SK-N-SH (cell line): ENCODE measurements around the gene MEIS2. TPM values are rescaled to one million over a fixed set of nuclear protein-coding genes. Genes with fewer than 3 reads are reported as not detected.

Experiments
- CTCF ChIA-PET: fragments of 300-600, 350-600 bp; formaldehyde crosslinking; extraction: SDS; loops from one replicate; lab custom pipeline; 2021; lab: Yijun Ruan, JAX
- POLR2A ChIA-PET: fragments of 350-600 bp; sonication (Branson Sonifier 250); formaldehyde crosslinking; extraction: SDS; loops from one replicate; lab custom pipeline; 2020; ENCODE audit warnings: antibody characterized with exemption, inconsistent platforms; lab: Yijun Ruan, JAX
- DNase-seq: peaks from one replicate; pipeline ENCODE4 v3.0.0; 2012
- H2AFZ ChIP-seq: fragments of 200-600 bp; sonication (generic); 2 replicates; pipeline ENCODE4 v1.8.1; 2016; ENCODE audit warnings: antibody characterized with exemption, mild to moderate bottlenecking, low read depth
- H3F3A ChIP-seq: fragments of 200-600 bp; sonication (generic); replicated peaks from 2 replicates; pipeline ENCODE3; 2016; ENCODE audit warnings: antibody characterized with exemption, mild to moderate bottlenecking; ENCODE audit not compliant: insufficient read depth
- H3K27ac ChIP-seq, 2 experiments: fragments of 200-500 bp in 1 of 2; fragments of 200-600 bp in 1 of 2; sonication (Bioruptor generic) in 1 of 2; sonication (generic), shearing (Covaris generic) in 1 of 2; 2 replicates each; pipeline versions ENCODE4 v1.5.1 to v1.6.1; 2014 to 2016; ENCODE audit warnings: low read depth in 2 of 2, inconsistent platforms in 1 of 2, low read length in 1 of 2, mild to moderate bottlenecking in 1 of 2, mixed read lengths in 1 of 2
- H3K27me3 ChIP-seq: fragments of 200-600 bp; sonication (generic), shearing (Covaris generic); 2 replicates; pipeline ENCODE4 v1.6.1; 2016; ENCODE audit warnings: mixed run types; ENCODE audit not compliant: insufficient read depth
- H3K36me3 ChIP-seq, 2 experiments: fragments of 200-500 bp in 1 of 2; fragments of 200-600 bp in 1 of 2; sonication (Bioruptor generic) in 1 of 2; sonication (generic) in 1 of 2; replicated peaks in 1 of 2; 2 replicates each; pipeline versions ENCODE3 to v1.5.1; 2014 to 2016; ENCODE audit warnings: low read length in 1 of 2, mild to moderate bottlenecking in 1 of 2; ENCODE audit not compliant: insufficient read depth in 2 of 2, control insufficient read depth in 1 of 2
- H3K4me1 ChIP-seq, 2 experiments: fragments of 200-500 bp in 1 of 2; fragments of 200-600 bp in 1 of 2; sonication (Bioruptor generic) in 1 of 2; sonication (generic), shearing (Covaris generic) in 1 of 2; 2 replicates each; pipeline versions ENCODE4 v1.5.1 to v1.6.1; 2014 to 2016; ENCODE audit warnings: low read depth in 1 of 2, low read length in 1 of 2, mixed run types in 1 of 2; ENCODE audit not compliant: insufficient read depth in 2 of 2, control insufficient read depth in 1 of 2
- H3K4me2 ChIP-seq: fragments of 200-600 bp; sonication (generic), shearing (Covaris generic); 2 replicates; pipeline ENCODE4 v1.6.1; 2017; ENCODE audit warnings: mixed run types
- H3K4me3 ChIP-seq, 2 experiments: fragments of 200-500 bp in 1 of 2; fragments of 200-600 bp in 1 of 2; sonication (Bioruptor generic) in 1 of 2; sonication (generic), shearing (Covaris generic) in 1 of 2; 2 replicates each; pipeline versions ENCODE4 v1.5.1 to v1.8.1; 2014 to 2016; ENCODE audit warnings: low read depth in 2 of 2, inconsistent platforms in 1 of 2, low read length in 1 of 2, mild to moderate bottlenecking in 1 of 2, mixed read lengths in 1 of 2, moderate library complexity in 1 of 2
- H3K79me2 ChIP-seq: fragments of 200-600 bp; sonication (generic); 2 replicates; pipeline ENCODE4 v1.8.1; 2017; ENCODE audit warnings: mild to moderate bottlenecking; ENCODE audit not compliant: insufficient read depth
- H3K9ac ChIP-seq: fragments of 200-600 bp; sonication (generic); 2 replicates; pipeline ENCODE4 v1.6.1; 2017; ENCODE audit warnings: mixed run types
- H3K9me2 ChIP-seq: fragments of 200-600 bp; sonication (generic); 2 replicates; pipeline ENCODE4 v1.6.1; 2017; ENCODE audit warnings: mixed run types
- H3K9me3 ChIP-seq: fragments of 200-600 bp; sonication (generic); 2 replicates; pipeline ENCODE4 v1.6.1; 2017; ENCODE audit warnings: mixed run types, mild to moderate bottlenecking, moderate library complexity
- H4K20me1 ChIP-seq: fragments of 200-600 bp; sonication (generic); 2 replicates; pipeline ENCODE4 v1.6.1; 2017; ENCODE audit warnings: mild to moderate bottlenecking, mixed run types; ENCODE audit not compliant: insufficient read depth
- FOXM1 ChIP-seq: IDR thresholded peaks from 2 replicates; pipeline ENCODE4 v1.4.0; 2012; ENCODE audit warnings: low read depth, mild to moderate bottlenecking
- GATA2 ChIP-seq: sonication (generic); formaldehyde crosslinking; IDR thresholded peaks from 2 replicates; pipeline ENCODE4 v1.5.0; 2020; ENCODE audit warnings: mild to moderate bottlenecking, missing genetic modification reagents
- JUND ChIP-seq: IDR thresholded peaks from 2 replicates; pipeline ENCODE4 v1.4.0; 2012
- MEF2A ChIP-seq: IDR thresholded peaks from 2 replicates; pipeline ENCODE4 v1.4.0; 2012; ENCODE audit warnings: low read depth, borderline replicate concordance
- NRF1 ChIP-seq: IDR thresholded peaks from 2 replicates; pipeline ENCODE4 v1.6.1; 2012; ENCODE audit warnings: low read depth, mild to moderate bottlenecking, low read length
- RCOR1 ChIP-seq: fragments of 150-350 bp; IDR thresholded peaks from 2 replicates; pipeline ENCODE4 v1.6.1; 2017; ENCODE audit warnings: antibody characterized with exemption, low read length
- RFX5 ChIP-seq: IDR thresholded peaks from 2 replicates; pipeline ENCODE4 v1.6.1; 2012; ENCODE audit warnings: mild to moderate bottlenecking, improper control_type of control experiment, low read length
- RXRA ChIP-seq: IDR thresholded peaks from 2 replicates; pipeline ENCODE4 v1.4.0; 2012; ENCODE audit warnings: low read depth, mild to moderate bottlenecking, borderline replicate concordance
- SMC3 ChIP-seq: IDR thresholded peaks from 2 replicates; pipeline ENCODE4 v1.6.1; 2012; ENCODE audit warnings: low read depth, low read length, improper control_type of control experiment
- TAF1 ChIP-seq: IDR thresholded peaks from 2 replicates; pipeline ENCODE4 v1.6.1; 2012; ENCODE audit warnings: low read depth, mild to moderate bottlenecking, low read length, moderate library complexity, borderline replicate concordance
- TCF12 ChIP-seq: IDR thresholded peaks from 2 replicates; pipeline ENCODE4 v1.4.0; 2012
- TEAD4 ChIP-seq: IDR thresholded peaks from 2 replicates; pipeline ENCODE4 v1.4.0; 2012; ENCODE audit warnings: mild to moderate bottlenecking, borderline replicate concordance; ENCODE audit not compliant: insufficient read depth
- WGBS: methylation state at CpG from one replicate; pipeline ENCODE4 v1.1.6; 2017; ENCODE audit warnings: low lambda C conversion rate; 5-methylcytosine and 5-hydroxymethylcytosine counted together
- polyA plus RNA-seq, 3 experiments: library from polyadenylated mRNA; depleted of rRNA; stranded (reverse); fragments of >200 nt; gene quantifications; 2 replicates each; pipeline ENCODE4 v1.2.3, GENCODE V29; 2012
- TF ChIP-seq, protein P1 (sequence below): fragments of 150-350 bp; IDR thresholded peaks from 2 replicates; pipeline ENCODE4 v1.6.1; 2016; ENCODE audit warnings: mild to moderate bottlenecking, low read depth, low read length
- TF ChIP-seq, protein P2 (sequence below): fragments of 150-350 bp; IDR thresholded peaks from 2 replicates; pipeline ENCODE4 v1.6.1; 2017; ENCODE audit warnings: antibody characterized with exemption, low read length, low read depth, borderline replicate concordance
- TF ChIP-seq, protein P3 (sequence below): IDR thresholded peaks from 2 replicates; pipeline ENCODE4 v1.6.1; 2012; ENCODE audit warnings: mild to moderate bottlenecking, low read depth, low read length, moderate library complexity
- TF ChIP-seq, protein P4 (sequence below): IDR thresholded peaks from 2 replicates; pipeline ENCODE4; 2012

Gene MEIS2
- polyA plus RNA-seq, 1 of the 3 experiments (the other 2 are of a cell fraction): 146 TPM

DNA sequence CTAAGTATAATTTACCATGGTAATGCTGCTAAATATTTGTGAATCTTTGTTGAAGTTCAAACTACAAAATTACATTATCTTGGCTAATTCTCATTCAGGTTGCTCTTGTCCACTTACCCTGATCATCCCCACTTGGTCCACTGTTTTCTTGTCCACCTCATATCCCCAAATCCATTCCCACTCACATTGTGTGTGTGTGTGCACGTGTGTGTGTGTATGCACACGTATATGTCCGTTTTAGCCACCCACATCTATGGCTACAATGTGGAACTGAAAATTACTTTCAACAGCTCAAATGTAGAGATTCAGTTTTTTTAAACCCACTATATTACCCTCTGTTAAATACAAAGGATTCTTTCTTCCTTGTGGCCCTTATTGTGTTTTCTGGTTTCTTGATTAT, 15.2 kb upstream of the MEIS2 start:
- Histone ChIP-seq H3K27me3 (no peaks in the 10 kb centered on the region), H3K9me2 (no peaks in the 10 kb centered on the region)
- no peak for TF ChIP-seq RFX5
- TF ChIP-seq NRF1: no peak
- TF ChIP-seq FOXM1: no peak
- no peak for TF ChIP-seq SMC3
- no peak for TF ChIP-seq GATA2 (CRISPR knock-in tag)
- TF ChIP-seq RCOR1: no peak
- no peak for TF ChIP-seq JUND
- TF ChIP-seq TCF12: no peak
- TF ChIP-seq, protein P1, sequence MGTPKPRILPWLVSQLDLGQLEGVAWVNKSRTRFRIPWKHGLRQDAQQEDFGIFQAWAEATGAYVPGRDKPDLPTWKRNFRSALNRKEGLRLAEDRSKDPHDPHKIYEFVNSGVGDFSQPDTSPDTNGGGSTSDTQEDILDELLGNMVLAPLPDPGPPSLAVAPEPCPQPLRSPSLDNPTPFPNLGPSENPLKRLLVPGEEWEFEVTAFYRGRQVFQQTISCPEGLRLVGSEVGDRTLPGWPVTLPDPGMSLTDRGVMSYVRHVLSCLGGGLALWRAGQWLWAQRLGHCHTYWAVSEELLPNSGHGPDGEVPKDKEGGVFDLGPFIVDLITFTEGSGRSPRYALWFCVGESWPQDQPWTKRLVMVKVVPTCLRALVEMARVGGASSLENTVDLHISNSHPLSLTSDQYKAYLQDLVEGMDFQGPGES: no peak
- TF ChIP-seq, protein P2, sequence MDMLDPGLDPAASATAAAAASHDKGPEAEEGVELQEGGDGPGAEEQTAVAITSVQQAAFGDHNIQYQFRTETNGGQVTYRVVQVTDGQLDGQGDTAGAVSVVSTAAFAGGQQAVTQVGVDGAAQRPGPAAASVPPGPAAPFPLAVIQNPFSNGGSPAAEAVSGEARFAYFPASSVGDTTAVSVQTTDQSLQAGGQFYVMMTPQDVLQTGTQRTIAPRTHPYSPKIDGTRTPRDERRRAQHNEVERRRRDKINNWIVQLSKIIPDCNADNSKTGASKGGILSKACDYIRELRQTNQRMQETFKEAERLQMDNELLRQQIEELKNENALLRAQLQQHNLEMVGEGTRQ: no peak
- TF ChIP-seq, all 33 proteins: peak for 0
- no peak for DNase-seq
- Histone ChIP-seq H3K36me3 (no peaks in the 10 kb centered on the region), H4K20me1 (no peaks in the 10 kb centered on the region), H2AFZ (no peak overlapping the region), H3K27ac (no peak overlapping the region), H3K79me2 (peaks cover 12% of the 10 kb centered on the region), H3K9me3 (no peaks in the 10 kb centered on the region; the same call in 1 of the 2 replicates), H3K4me2 (no peak overlapping the region), H3F3A (peaks cover 4% of the 10 kb centered on the region), H3K9ac (no peak overlapping the region), H3K4me1 (peaks cover 14 to 36% of the 10 kb centered on the region in 2 experiments; a peak in 2 of 4 replicates), H3K4me3 (no peak overlapping the region)
- CTCF ChIA-PET: no interaction called here
- POLR2A ChIA-PET: no interaction called here
- WGBS: 93% methylated on average over 3 of the region's 3 CpGs

DNA sequence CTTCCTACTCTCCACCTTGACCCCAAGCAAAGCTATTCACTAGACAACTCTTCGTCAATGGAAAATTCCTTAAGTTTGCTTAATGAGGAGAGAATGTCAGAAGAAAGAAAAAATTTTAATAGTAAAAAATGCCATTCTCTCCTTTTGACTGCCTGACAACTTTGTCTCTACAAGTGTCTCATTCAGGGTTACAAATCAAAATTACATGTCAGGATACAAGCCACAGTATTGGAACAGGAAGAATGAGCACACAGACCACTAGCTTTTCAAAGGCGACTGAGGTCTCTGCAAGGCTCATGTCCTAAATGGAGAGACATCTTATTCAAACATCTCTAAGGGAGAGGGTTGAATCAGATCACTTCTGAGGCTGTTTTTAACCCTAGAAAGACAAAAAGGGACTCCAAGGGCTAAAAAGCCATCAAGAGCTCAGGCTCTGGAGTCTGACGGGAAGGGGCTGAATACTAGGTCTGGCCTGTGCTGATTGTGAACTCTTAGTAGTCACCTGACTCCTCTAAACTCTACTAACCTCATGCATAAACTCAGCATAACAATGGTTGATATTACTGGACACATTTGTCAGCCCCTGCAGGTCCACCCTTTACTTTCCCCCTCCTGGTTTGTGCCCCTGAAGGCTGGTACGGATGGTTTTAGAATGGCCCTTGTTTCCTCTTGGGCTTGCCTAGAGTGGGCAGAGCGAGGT, 12.8 kb upstream of the MEIS2 start:
- Histone ChIP-seq H3K4me3 (no peak overlapping the region), H3K9ac (no peak overlapping the region), H3K27ac (peak overlapping the region; percentile 99), H4K20me1 (no peaks in the 10 kb centered on the region), H3F3A (peaks cover 14% of the 10 kb centered on the region), H3K36me3 (peaks cover 0 to 6% of the 10 kb centered on the region in 2 experiments), H3K9me2 (no peaks in the 10 kb centered on the region), H3K9me3 (no peaks in the 10 kb centered on the region), H2AFZ (no peak overlapping the region), H3K4me2 (0 out of 2 replicates have a peak overlapping the region, but pooled peaks have one; percentile 89), H3K79me2 (peaks cover 36% of the 10 kb centered on the region), H3K4me1 (peaks cover 14 to 40% of the 10 kb centered on the region in 2 experiments; a peak in 2 of 4 replicates), H3K27me3 (no peaks in the 10 kb centered on the region)
- DNase-seq: no peak
- ChIA-PET CTCF (interaction anchor here (0.7 to 3.0 kb wide), 6 partner anchors 10 to 768 kb away, joined by 3 to 20 read pairs (median 4); no protein-coding TSS in a partner anchor), POLR2A (interaction anchor here (1.0 to 1.4 kb wide), 5 partner anchors 9 to 767 kb away, joined by 3 to 4 read pairs (median 3); no protein-coding TSS in a partner anchor)
- WGBS: 60% methylated on average over 4 of the region's 5 CpGs
- TF ChIP-seq NRF1 (no peak), RXRA (no peak), JUND (peak; percentile 24; the same call in 1 of the 2 replicates), TEAD4 (no peak), MEF2A (no peak), GATA2 (CRISPR knock-in tag) (no peak), TAF1 (no peak), SMC3 (no peak)
- TF ChIP-seq, protein P3, sequence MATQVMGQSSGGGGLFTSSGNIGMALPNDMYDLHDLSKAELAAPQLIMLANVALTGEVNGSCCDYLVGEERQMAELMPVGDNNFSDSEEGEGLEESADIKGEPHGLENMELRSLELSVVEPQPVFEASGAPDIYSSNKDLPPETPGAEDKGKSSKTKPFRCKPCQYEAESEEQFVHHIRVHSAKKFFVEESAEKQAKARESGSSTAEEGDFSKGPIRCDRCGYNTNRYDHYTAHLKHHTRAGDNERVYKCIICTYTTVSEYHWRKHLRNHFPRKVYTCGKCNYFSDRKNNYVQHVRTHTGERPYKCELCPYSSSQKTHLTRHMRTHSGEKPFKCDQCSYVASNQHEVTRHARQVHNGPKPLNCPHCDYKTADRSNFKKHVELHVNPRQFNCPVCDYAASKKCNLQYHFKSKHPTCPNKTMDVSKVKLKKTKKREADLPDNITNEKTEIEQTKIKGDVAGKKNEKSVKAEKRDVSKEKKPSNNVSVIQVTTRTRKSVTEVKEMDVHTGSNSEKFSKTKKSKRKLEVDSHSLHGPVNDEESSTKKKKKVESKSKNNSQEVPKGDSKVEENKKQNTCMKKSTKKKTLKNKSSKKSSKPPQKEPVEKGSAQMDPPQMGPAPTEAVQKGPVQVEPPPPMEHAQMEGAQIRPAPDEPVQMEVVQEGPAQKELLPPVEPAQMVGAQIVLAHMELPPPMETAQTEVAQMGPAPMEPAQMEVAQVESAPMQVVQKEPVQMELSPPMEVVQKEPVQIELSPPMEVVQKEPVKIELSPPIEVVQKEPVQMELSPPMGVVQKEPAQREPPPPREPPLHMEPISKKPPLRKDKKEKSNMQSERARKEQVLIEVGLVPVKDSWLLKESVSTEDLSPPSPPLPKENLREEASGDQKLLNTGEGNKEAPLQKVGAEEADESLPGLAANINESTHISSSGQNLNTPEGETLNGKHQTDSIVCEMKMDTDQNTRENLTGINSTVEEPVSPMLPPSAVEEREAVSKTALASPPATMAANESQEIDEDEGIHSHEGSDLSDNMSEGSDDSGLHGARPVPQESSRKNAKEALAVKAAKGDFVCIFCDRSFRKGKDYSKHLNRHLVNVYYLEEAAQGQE: no peak
- TF ChIP-seq, protein P4, sequence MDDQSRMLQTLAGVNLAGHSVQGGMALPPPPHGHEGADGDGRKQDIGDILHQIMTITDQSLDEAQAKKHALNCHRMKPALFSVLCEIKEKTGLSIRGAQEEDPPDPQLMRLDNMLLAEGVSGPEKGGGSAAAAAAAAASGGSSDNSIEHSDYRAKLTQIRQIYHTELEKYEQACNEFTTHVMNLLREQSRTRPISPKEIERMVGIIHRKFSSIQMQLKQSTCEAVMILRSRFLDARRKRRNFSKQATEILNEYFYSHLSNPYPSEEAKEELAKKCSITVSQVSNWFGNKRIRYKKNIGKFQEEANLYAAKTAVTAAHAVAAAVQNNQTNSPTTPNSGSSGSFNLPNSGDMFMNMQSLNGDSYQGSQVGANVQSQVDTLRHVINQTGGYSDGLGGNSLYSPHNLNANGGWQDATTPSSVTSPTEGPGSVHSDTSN: peak; percentile 89
- TF ChIP-seq, protein P2: no peak
- TF ChIP-seq, protein P1: no peak
